Colonic mucosa (tissue), 4 donors: ENCODE results near the gene CRELD1. TPM values are rescaled to one million over a fixed set of nuclear protein-coding genes. Genes with fewer than 3 reads are reported as not detected.

Experiments
- DNase-seq: peaks from one replicate; pipeline ENCODE4 v3.0.0-alpha.2; 2020
- H3K27ac ChIP-seq: fragments of 200-600 bp; one replicate; pipeline ENCODE4 v1.8.0; 2021
- H3K27me3 ChIP-seq: fragments of 200-600 bp; one replicate; pipeline ENCODE4 v1.8.0; 2021
- H3K36me3 ChIP-seq: fragments of 200-600 bp; one replicate; pipeline ENCODE4 v1.8.0; 2021
- H3K4me1 ChIP-seq: fragments of 200-600 bp; one replicate; pipeline ENCODE4 v1.8.0; 2021; ENCODE audit warnings: mild to moderate bottlenecking
- H3K4me3 ChIP-seq: fragments of 200-600 bp; one replicate; pipeline ENCODE4 v1.8.0; 2021
- H3K9ac ChIP-seq, 2 donors: one replicate each; pipeline ENCODE4 v1.7.0; 2013; ENCODE audit warnings: control low read depth in 2 of 2, low read depth in 2 of 2, low read length in 2 of 2
- H3K9me3 ChIP-seq: fragments of 200-600 bp; one replicate; pipeline ENCODE4 v1.8.0; 2021
- intact Hi-C: fragments of 100-400 bp; cut with DNase I; formaldehyde crosslinking; loops from one replicate; pipeline ENCODE4 v1.14.1; 2022
- total RNA-seq, 2 donors: library from RNA; stranded (reverse); fragmentation: NEBNext Ultra II Directional in 1 of 2; extraction: Animal tissue kit (Norgen Biotek cat#: 25700) in 1 of 2; gene quantifications; one replicate each; pipeline ENCODE4 v1.2.1, GENCODE V29; 2021
- TF ChIP-seq, protein P1 (sequence below): fragments of 200-600 bp; IDR thresholded peaks from one replicate; pipeline ENCODE4 v1.8.0; 2022; ENCODE audit warnings: antibody characterized with exemption, mild to moderate bottlenecking
- donor health status: healthy.
- donor health status: DM: no; HTN: no; CAD: no.
- donor health status: DM: no; HTN: no; CAD: no.

Gene CRELD1
- total RNA-seq, 2 donors from 2014 or later: 23.3 to 40.4 TPM

- H3K27ac ChIP-seq: no peak overlapping the region
- TF ChIP-seq, protein P1, sequence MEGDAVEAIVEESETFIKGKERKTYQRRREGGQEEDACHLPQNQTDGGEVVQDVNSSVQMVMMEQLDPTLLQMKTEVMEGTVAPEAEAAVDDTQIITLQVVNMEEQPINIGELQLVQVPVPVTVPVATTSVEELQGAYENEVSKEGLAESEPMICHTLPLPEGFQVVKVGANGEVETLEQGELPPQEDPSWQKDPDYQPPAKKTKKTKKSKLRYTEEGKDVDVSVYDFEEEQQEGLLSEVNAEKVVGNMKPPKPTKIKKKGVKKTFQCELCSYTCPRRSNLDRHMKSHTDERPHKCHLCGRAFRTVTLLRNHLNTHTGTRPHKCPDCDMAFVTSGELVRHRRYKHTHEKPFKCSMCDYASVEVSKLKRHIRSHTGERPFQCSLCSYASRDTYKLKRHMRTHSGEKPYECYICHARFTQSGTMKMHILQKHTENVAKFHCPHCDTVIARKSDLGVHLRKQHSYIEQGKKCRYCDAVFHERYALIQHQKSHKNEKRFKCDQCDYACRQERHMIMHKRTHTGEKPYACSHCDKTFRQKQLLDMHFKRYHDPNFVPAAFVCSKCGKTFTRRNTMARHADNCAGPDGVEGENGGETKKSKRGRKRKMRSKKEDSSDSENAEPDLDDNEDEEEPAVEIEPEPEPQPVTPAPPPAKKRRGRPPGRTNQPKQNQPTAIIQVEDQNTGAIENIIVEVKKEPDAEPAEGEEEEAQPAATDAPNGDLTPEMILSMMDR: no peak
- no peak for DNase-seq
- H3K9me3 ChIP-seq: no peaks in the 10 kb centered on the region
- H3K36me3 ChIP-seq: no peaks in the 10 kb centered on the region
- intact Hi-C loops: no loop called here
- H3K27me3 ChIP-seq: no peaks in the 10 kb centered on the region
- no peak overlapping the region for H3K9ac ChIP-seq
- no peak overlapping the region for H3K4me3 ChIP-seq
- H3K4me1 ChIP-seq: no peaks in the 10 kb centered on the region
Measured at GRCh38 chr3:9940746-9941145, 7.1 kb downstream of the CRELD1 start.

GRCh38 chr3:9942164-9942563, 8.5 kb downstream of the CRELD1 start:
- H3K9ac ChIP-seq: no peak overlapping the region
- H3K9me3 ChIP-seq: no peaks in the 10 kb centered on the region
- H3K27me3 ChIP-seq: no peaks in the 10 kb centered on the region
- no peaks in the 10 kb centered on the region for H3K36me3 ChIP-seq
- intact Hi-C loops: no loop called here
- no peaks in the 10 kb centered on the region for H3K4me1 ChIP-seq
- TF ChIP-seq, protein P1: no peak
- no peak overlapping the region for H3K27ac ChIP-seq
- no peak for DNase-seq
- H3K4me3 ChIP-seq: no peak overlapping the region

- Histone ChIP-seq H3K9me3 (no peaks in the 10 kb centered on the region), H3K36me3 (no peaks in the 10 kb centered on the region), H3K4me1 (no peaks in the 10 kb centered on the region), H3K9ac (no peak overlapping the region), H3K27ac (no peak overlapping the region), H3K4me3 (no peak overlapping the region), H3K27me3 (no peaks in the 10 kb centered on the region)
- intact Hi-C loops: no loop called here
- no peak for DNase-seq
- TF ChIP-seq, protein P1: no peak
Measured at GRCh38 chr3:9942934-9943690, 9.5 kb downstream of the CRELD1 start.

DNA sequence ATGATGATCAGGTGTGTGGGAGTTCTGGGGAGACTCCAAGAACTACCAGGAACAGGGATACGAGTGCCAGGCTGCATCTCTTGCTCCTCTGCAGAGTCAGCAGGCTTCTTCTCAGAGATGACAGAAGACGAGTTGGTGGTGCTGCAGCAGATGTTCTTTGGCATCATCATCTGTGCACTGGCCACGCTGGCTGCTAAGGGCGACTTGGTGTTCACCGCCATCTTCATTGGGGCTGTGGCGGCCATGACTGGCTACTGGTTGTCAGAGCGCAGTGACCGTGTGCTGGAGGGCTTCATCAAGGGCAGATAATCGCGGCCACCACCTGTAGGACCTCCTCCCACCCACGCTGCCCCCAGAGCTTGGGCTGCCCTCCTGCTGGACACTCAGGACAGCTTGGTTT, 10.6 kb downstream of the CRELD1 start:
- Histone ChIP-seq H3K4me3 (no peak overlapping the region), H3K36me3 (no peaks in the 10 kb centered on the region), H3K9me3 (no peaks in the 10 kb centered on the region), H3K4me1 (no peaks in the 10 kb centered on the region), H3K9ac (no peak overlapping the region), H3K27ac (no peak overlapping the region), H3K27me3 (no peaks in the 10 kb centered on the region)
- TF ChIP-seq, protein P1: no peak
- intact Hi-C loops: no loop called here
- DNase-seq: no peak

DNA sequence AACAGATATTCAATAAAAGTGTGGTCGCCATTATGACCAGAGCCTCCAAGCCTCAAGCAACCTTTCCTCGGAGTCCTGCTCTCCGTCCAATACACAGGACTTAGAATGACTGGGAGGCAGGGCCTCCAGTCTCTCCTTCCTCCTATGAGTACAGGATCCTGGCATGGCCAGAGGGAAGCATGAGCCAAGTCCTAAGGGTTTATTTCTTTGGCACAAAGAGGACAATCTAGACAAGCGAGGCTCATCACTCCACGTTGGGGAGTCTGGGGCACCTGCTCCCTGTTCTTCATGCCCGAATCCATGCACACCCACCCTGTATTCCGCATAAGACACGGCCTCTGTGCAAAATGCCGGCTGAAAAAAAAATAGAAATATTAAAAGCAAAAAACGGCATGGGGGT, 11.7 kb downstream of the CRELD1 start:
- H3K9me3 ChIP-seq: no peaks in the 10 kb centered on the region
- no peaks in the 10 kb centered on the region for H3K27me3 ChIP-seq
- no peak overlapping the region for H3K9ac ChIP-seq
- no peak overlapping the region for H3K27ac ChIP-seq
- no peaks in the 10 kb centered on the region for H3K4me1 ChIP-seq
- H3K4me3 ChIP-seq: no peak overlapping the region
- intact Hi-C loops: no loop called here
- TF ChIP-seq, protein P1: no peak
- DNase-seq: no peak
- no peaks in the 10 kb centered on the region for H3K36me3 ChIP-seq
